Fibroblast of the aortic adventitia (primary cell): ENCODE data around the gene CACNA2D2. TPM values are rescaled to one million over a fixed set of nuclear protein-coding genes. Genes with fewer than 3 reads are reported as not detected.

Experiments
- DNase-seq: peaks from one replicate; pipeline ENCODE4 v3.0.0-alpha.2; 2010; ENCODE audit warnings: low read depth
- H3K4me3 ChIP-seq: 2 replicates; pipeline ENCODE4 v1.5.1; 2011; ENCODE audit warnings: low read depth, mild to moderate bottlenecking, control low read depth, low read length, moderate library complexity
- total RNA-seq: library from RNA; depleted of rRNA; stranded (reverse); fragments of >200 nt; gene quantifications from 2 replicates; pipeline ENCODE4 v1.2.3, GENCODE V29; 2012; ENCODE audit warnings: low replicate concordance
- TF ChIP-seq, protein P1 (sequence below): IDR thresholded peaks from 2 replicates; pipeline ENCODE4 v1.5.1; 2011; ENCODE audit warnings: mild to moderate bottlenecking, low read length, control low read depth, inconsistent platforms; ENCODE audit not compliant: insufficient read depth

CACNA2D2 gene
- total RNA-seq, 1 donor = not detected

- no peak for DNase-seq
- H3K4me3 ChIP-seq = peak overlapping the region; percentile 69
- TF ChIP-seq, protein P1, sequence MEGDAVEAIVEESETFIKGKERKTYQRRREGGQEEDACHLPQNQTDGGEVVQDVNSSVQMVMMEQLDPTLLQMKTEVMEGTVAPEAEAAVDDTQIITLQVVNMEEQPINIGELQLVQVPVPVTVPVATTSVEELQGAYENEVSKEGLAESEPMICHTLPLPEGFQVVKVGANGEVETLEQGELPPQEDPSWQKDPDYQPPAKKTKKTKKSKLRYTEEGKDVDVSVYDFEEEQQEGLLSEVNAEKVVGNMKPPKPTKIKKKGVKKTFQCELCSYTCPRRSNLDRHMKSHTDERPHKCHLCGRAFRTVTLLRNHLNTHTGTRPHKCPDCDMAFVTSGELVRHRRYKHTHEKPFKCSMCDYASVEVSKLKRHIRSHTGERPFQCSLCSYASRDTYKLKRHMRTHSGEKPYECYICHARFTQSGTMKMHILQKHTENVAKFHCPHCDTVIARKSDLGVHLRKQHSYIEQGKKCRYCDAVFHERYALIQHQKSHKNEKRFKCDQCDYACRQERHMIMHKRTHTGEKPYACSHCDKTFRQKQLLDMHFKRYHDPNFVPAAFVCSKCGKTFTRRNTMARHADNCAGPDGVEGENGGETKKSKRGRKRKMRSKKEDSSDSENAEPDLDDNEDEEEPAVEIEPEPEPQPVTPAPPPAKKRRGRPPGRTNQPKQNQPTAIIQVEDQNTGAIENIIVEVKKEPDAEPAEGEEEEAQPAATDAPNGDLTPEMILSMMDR = no peak
Observed at GRCh38 chr3:50340147-50340447, 163.3 kb downstream of the CACNA2D2 start.

- peak overlapping the region; percentile 69 for H3K4me3 ChIP-seq
- TF ChIP-seq, protein P1 = no peak
- DNase-seq = peak; percentile 65
Observed at GRCh38 chr3:50339485-50340146, 163.8 kb downstream of the CACNA2D2 start.

DNA sequence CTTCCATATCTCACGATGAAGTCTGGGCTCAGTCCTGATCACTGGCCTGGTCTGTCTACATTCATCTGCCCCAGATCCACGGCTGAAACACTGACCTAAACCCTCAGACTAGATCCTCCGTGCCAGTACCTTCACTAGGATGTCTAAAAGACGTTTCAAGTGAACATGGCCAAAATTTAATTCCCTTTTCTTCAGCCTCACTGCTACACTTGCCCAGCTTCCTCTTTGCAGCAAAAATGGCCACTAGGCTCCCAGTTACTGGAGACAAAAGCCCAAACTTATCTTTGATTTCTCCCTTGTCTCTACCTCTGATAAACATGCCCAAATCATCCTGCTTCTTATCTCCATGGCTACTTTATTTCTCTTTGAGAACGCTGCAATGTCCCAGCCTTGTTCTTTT is 164.5 kb downstream of the CACNA2D2 start:
- H3K4me3 ChIP-seq = peak overlapping the region; percentile 32
- no peak for DNase-seq
- TF ChIP-seq, protein P1 = no peak

DNA sequence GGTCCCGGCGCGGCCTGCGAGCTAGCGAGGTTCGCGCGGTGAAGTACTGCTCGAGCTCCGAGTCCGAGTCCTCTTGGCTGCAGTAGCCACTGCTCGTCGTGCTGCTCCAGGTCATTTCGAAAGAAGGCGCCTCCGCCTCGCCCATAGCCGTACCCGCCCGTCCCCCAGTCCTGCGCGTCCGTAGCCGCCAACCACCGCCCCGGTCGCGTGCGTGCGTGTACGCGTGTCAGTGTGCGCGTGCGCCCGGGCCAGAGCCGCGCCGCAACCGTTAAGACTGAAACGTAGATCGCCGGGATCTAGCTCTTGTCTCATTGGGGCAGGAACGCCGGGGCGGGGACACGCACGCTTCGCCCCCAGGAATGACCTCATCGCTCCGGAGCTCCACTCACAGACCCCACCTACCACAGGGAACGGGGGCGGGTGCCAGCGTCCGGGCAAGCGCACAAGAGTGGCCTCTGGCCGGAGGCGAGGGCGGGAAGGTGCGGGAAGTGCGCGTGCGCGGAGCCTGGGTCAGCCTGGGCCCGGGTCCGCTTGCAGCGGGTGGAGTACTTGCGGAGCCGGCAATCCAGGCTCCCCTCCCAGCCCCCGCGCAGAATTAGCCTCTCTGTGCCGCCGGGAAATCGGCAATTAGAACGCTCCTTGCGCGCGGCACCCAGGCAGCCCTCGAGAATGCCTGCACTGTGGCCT is 166.1 kb downstream of the CACNA2D2 start:
- H3K4me3 ChIP-seq = peak overlapping the region; percentile 75

DNA sequence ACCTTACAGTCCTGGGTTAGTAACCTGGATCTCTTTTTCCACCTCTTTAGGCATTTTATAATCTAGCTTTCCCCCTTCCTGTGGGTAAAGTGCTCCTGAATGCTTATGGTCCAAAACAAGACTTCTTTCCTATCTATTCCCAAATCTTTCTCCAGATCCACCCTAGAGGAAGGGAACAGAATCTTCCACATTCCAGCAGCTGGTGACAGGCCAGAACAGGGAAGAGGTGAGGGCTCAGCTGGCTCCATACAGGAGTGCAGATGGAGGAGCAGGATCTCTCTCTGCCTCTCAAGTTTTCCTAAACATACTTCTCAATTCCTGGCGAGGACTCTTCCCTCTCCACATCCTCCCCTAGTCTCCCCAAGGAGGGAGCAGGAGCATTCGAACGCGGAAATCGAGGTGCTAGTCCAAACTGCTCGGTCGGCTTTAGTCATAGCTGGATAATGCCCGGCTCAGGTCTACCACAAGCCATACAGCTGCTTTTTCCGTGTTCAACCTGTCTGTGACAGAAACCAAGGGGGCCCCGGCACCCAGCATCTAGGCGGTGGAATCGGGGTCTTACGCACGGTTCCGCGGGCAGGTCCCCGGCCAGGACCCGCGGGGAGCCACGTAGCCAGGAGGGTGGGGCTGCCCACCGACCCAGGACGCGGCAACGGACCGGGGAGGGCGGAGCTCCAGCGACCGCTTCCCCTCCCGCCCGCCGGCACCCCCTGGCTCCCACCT is 166.8 kb downstream of the CACNA2D2 start:
- peak overlapping the region; percentile 75 for H3K4me3 ChIP-seq
- TF ChIP-seq, protein P1 = peak; percentile 13
- DNase-seq = peak; percentile 45

More for the DNA sequence above, 166.1 kb downstream of the CACNA2D2 start:
- DNase-seq = peak; percentile 99
- TF ChIP-seq, protein P1 = no peak

GRCh38 chr3:50334339-50335075 is 168.9 kb downstream of the CACNA2D2 start:
- TF ChIP-seq, protein P1 = no peak
- H3K4me3 ChIP-seq = peak overlapping the region; percentile 28
- DNase-seq = peak; percentile 57
